Gastrocnemius medialis (tissue), 4 donors: ENCODE measurements around the gene EMX1. TPM values are rescaled to one million over a fixed set of nuclear protein-coding genes. Genes with fewer than 3 reads are reported as not detected.

Experiments
- ATAC-seq, 2 donors: fragments of 150-250 bp; one replicate each; pipeline ENCODE4 v1.9.1; 2016
- DNase-seq, 2 donors: peaks; one replicate each; pipeline ENCODE4 v3.0.0-alpha.2; 2019
- H3K27ac ChIP-seq, 4 donors: fragments of 200-600 bp; sonication (generic); 1 replicate in 1 of 4; 2 replicates in 3 of 4; pipeline ENCODE4 v1.5.1; 2016 to 2018; ENCODE audit warnings: mild to moderate bottlenecking in 2 of 4, moderate library complexity in 1 of 4
- H3K27me3 ChIP-seq, 3 donors: fragments of 200-600 bp; sonication (generic) in 2 of 3; 1 replicate in 1 of 3; 2 replicates in 2 of 3; pipeline versions ENCODE4 v1.5.1 to v1.6.0; 2016 to 2019; ENCODE audit warnings: mild to moderate bottlenecking in 1 of 3, moderate library complexity in 1 of 3
- H3K36me3 ChIP-seq, 2 donors: fragments of 200-600 bp; sonication (generic) in 1 of 2; one replicate each; pipeline ENCODE4 v1.5.1; 2017 to 2018
- H3K4me1 ChIP-seq, 2 donors: fragments of 200-600 bp; sonication (generic) in 1 of 2; one replicate each; pipeline ENCODE4 v1.5.1; 2016 to 2017; ENCODE audit warnings: mild to moderate bottlenecking in 2 of 2
- H3K4me3 ChIP-seq, 4 donors: fragments of 200-600 bp; sonication (generic) in 3 of 4; 1 replicate in 1 of 4; 2 replicates in 3 of 4; pipeline ENCODE4 v1.5.1; 2016 to 2019; ENCODE audit warnings: mild to moderate bottlenecking in 2 of 4
- H3K9me3 ChIP-seq, 3 donors: fragments of 200-600 bp; sonication (generic) in 2 of 3; 1 replicate in 1 of 3; 2 replicates in 2 of 3; pipeline ENCODE4 v1.5.1; 2016 to 2019
- POLR2A ChIP-seq, 2 donors: fragments of 450-650 bp; IDR thresholded peaks; one replicate each; pipeline ENCODE4 v1.6.1; 2017; ENCODE audit warnings: antibody characterized with exemption in 2 of 2, mild to moderate bottlenecking in 2 of 2, moderate library complexity in 2 of 2
- in situ Hi-C, 4 donors: fragments of 200-750 bp; cut with MboI; loops; one replicate each; pipeline versions ENCODE4 v1.15.0 to v1.8.0; 2017; ENCODE audit warnings: low sequenced_read_pairs in 4 of 4
- intact Hi-C: fragments of 100-400 bp; cut with DNase I; formaldehyde crosslinking; loops from one replicate; pipeline ENCODE4 v1.15.1; 2023; ENCODE audit warnings: low total_unique reads
- total RNA-seq, 4 donors: library from RNA; depleted of rRNA; stranded (reverse); fragments of >200 nt; gene quantifications; one replicate each; pipeline versions ENCODE4 v1.1.0 to v1.2.3, GENCODE V29; 2016
- TF ChIP-seq, protein P1 (sequence below), 5 experiments: fragments of 450-650 bp in 3 of 5; fragments of 200-600 bp in 2 of 5; sonication (generic) in 2 of 5; IDR thresholded peaks in 4 of 5; conservative IDR thresholded peaks in 1 of 5; 1 replicate in 4 of 5; 2 replicates in 1 of 5; pipeline ENCODE4 v1.5.1; 2016 to 2019; ENCODE audit warnings: antibody characterized with exemption in 5 of 5, mild to moderate bottlenecking in 3 of 5, moderate library complexity in 3 of 5

Gene EMX1
- total RNA-seq, 4 donors from 2014 or later = not detected

DNA sequence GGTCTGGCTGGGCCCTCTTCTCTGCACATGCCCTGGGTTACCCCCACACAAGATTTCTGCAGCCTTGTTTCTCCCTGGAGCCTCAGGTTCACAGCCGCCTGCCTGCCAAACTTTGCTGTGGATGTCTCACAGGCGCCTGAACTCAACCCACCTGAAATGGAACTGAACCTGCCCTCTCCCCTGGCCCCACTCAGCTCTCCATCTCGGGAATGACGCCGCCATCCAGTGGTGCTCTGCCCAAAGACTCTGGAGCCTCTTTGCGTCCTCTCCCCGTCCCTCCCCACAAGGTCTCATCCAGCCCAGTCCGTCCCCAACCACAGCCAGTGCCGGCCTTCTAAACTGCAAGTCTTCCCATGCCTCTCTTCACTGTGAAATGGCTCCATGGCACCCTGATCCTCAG lies 29.1 kb downstream of the EMX1 start:
- H3K4me3 ChIP-seq = no peak overlapping the region
- H3K9me3 ChIP-seq = no peaks in the 10 kb centered on the region
- ATAC-seq (no peak), DNase-seq (no peak)
- TF ChIP-seq, protein P1, sequence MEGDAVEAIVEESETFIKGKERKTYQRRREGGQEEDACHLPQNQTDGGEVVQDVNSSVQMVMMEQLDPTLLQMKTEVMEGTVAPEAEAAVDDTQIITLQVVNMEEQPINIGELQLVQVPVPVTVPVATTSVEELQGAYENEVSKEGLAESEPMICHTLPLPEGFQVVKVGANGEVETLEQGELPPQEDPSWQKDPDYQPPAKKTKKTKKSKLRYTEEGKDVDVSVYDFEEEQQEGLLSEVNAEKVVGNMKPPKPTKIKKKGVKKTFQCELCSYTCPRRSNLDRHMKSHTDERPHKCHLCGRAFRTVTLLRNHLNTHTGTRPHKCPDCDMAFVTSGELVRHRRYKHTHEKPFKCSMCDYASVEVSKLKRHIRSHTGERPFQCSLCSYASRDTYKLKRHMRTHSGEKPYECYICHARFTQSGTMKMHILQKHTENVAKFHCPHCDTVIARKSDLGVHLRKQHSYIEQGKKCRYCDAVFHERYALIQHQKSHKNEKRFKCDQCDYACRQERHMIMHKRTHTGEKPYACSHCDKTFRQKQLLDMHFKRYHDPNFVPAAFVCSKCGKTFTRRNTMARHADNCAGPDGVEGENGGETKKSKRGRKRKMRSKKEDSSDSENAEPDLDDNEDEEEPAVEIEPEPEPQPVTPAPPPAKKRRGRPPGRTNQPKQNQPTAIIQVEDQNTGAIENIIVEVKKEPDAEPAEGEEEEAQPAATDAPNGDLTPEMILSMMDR (IDR thresholded peaks at IDR 0.05 in 4 of 5, conservative IDR thresholded peaks at IDR 0.05 in 1 of 5) = no peak
- H3K36me3 ChIP-seq = peaks cover 0 to 9% of the 10 kb centered on the region in 2 donors
- no peaks in the 10 kb centered on the region for H3K4me1 ChIP-seq
- no peak overlapping the region for H3K27ac ChIP-seq
- H3K27me3 ChIP-seq = no peaks in the 10 kb centered on the region
- intact Hi-C loops (no loop called here), in situ Hi-C loops (no loop called here)

DNA sequence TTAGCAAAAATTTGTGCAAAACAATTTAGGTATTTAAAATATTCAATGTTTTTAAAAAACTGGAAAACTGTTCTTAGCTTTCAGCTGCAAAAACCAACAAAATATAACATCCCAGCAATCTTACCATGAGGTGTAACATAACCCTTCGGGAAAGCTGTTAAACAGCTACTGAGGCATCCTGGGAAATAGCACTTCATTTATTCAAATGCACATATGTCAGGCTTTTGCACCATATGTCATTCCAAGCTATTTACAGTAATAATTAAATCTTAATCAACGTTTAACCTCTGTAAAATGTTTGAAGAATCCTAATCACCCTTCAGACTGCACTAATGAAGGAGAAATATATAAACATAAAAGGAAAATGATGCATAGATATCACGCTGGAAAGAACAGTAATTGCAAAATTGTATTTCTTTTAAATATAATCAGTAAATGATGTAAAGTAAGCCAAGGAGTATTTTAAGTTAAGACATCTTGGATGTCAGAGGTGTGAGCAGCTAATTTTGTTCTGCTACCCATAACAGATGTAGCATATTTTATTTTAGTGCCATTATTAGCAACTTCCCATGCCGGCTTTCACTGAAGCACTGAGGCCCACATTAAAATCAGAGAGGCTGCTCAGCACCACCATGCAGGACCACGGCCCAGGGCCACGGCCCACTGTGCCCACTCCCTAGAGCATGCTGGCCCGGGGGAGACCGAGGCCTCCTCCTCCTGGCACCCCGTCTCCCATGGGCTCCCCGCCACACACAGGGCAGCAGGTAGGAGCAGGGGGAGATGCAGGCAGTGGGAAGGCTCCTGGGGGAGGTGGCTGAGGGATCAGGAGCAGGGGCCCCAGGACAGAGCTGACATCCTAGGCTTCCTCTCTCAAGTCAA lies 30.9 kb downstream of the EMX1 start:
- Histone ChIP-seq H3K4me1 (no peaks in the 10 kb centered on the region), H3K4me3 (no peak overlapping the region), H3K27me3 (no peaks in the 10 kb centered on the region), H3K36me3 (peaks cover 0 to 2% of the 10 kb centered on the region in 2 donors), H3K9me3 (no peaks in the 10 kb centered on the region), H3K27ac (no peak overlapping the region)
- TF ChIP-seq POLR2A (IDR thresholded peaks at IDR 0.05) = no peak
- TF ChIP-seq, protein P1 (IDR thresholded peaks at IDR 0.05 in 4 of 5, conservative IDR thresholded peaks at IDR 0.05 in 1 of 5) = no peak
- intact Hi-C loops = no loop called here
- ATAC-seq (no peak), DNase-seq (no peak)
- in situ Hi-C loops = no loop called here

DNA sequence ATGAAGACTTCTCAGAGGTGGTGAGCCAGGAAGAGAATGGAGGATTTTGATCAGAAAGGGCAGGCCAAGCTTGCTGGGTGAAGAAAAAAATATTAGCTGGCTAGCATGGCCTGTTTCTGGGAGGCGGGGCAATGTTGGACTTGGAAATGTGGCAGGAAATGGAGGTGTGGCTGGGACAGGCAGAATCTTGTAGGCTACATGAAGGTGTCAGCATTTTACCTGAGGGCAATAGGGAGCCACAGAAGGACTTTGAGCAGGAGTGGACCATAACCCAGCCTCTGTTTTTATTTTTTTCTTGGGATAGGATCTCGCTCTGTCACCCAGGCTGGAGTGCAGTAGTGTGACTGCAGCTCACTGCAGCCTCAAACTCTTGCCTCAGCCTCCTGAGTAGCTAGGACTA lies 31.7 kb downstream of the EMX1 start:
- DNase-seq (no peak), ATAC-seq (no peak)
- H3K9me3 ChIP-seq = no peaks in the 10 kb centered on the region
- H3K27ac ChIP-seq = no peak overlapping the region
- in situ Hi-C loops = no loop called here
- no peaks in the 10 kb centered on the region for H3K27me3 ChIP-seq
- H3K4me1 ChIP-seq = no peaks in the 10 kb centered on the region
- intact Hi-C loops = no loop called here
- H3K36me3 ChIP-seq = no peaks in the 10 kb centered on the region
- H3K4me3 ChIP-seq = no peak overlapping the region
- TF ChIP-seq POLR2A (IDR thresholded peaks at IDR 0.05) = no peak
- TF ChIP-seq, protein P1 (IDR thresholded peaks at IDR 0.05 in 4 of 5, conservative IDR thresholded peaks at IDR 0.05 in 1 of 5) = no peak

DNA sequence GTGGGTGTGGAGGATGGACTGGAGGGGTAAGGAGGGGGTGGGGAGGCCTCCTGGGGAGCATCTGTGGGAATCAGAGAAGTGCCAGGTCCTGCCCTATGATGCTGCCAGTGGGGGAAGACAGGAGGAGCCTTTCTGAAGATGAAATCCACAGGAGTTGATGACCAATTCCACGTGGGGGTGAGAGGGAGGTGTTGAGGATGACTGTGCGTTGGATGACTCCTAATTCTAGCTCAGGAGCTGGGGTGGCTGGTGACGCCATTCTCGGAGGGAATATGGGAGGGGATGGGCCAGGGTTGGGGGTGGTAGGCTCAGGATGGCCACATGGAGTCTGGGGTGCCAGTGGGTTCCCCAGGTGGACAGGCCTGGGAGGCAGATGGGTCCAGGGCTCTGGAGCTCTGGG lies 32.3 kb downstream of the EMX1 start:
- Histone ChIP-seq H3K4me1 (no peaks in the 10 kb centered on the region), H3K27ac (no peak overlapping the region), H3K36me3 (no peaks in the 10 kb centered on the region), H3K4me3 (no peak overlapping the region), H3K27me3 (no peaks in the 10 kb centered on the region), H3K9me3 (no peaks in the 10 kb centered on the region)
- no peak for TF ChIP-seq POLR2A (IDR thresholded peaks at IDR 0.05)
- TF ChIP-seq, protein P1 (IDR thresholded peaks at IDR 0.05 in 4 of 5, conservative IDR thresholded peaks at IDR 0.05 in 1 of 5) = no peak
- DNase-seq (no peak), ATAC-seq (no peak)
- in situ Hi-C loops (no loop called here), intact Hi-C loops (no loop called here)
